GM12878 (cell line): ENCODE data around the gene MAGED4. TPM values are rescaled to one million over a fixed set of nuclear protein-coding genes. Genes with fewer than 3 reads are reported as not detected.
"Not testable (repeated sequence)": the region's sequence is repeated elsewhere in the genome, so short reads cannot be mapped to it uniquely, and the experiment has no call there.

ENCODE experiments used
- ATAC-seq: fragments of 200-7000 bp; cut with Tn5 transposase; 3 replicates; pipeline ENCODE4 v1.9.1; 2020; ENCODE audit warnings: mild to moderate bottlenecking, moderate library complexity
- Bru-seq: library from RNA; stranded (reverse); fragments of 400-500 nt; gene quantifications from one replicate; lab custom pipeline; 2021; lab: Mats Ljungman, UMichigan
- BruChase-seq, 2 experiments: library from RNA; stranded (reverse); fragments of 400-500 nt; gene quantifications; one replicate each; lab custom pipeline; 2021; lab: Mats Ljungman, UMichigan
- BruUV-seq: library from RNA; stranded (reverse); fragments of 400-500 nt; replicated peaks from 2 replicates; lab custom pipeline; 2021; lab: Mats Ljungman, UMichigan
- CTCF ChIA-PET: fragments of 300-600 bp; sonication (Branson Sonifier 250); formaldehyde crosslinking; extraction: SDS; loops from one replicate; lab custom pipeline; 2021; ENCODE audit warnings: inconsistent platforms; lab: Yijun Ruan, JAX
- POLR2A ChIA-PET: fragments of 350-600 bp; formaldehyde crosslinking; extraction: SDS; loops from one replicate; lab custom pipeline; 2021; ENCODE audit warnings: inconsistent platforms; lab: Charles Lee
- RAD21 ChIA-PET: fragments of 300-600 bp; sonication (Branson Sonifier 250); formaldehyde crosslinking; loops from one replicate; lab custom pipeline; 2023; ENCODE audit warnings: antibody characterized with exemption; ENCODE audit not compliant: unreplicated experiment; lab: Charles Lee
- SMC1A ChIA-PET: fragments of 300-600 bp; sonication (Branson Sonifier 250); formaldehyde crosslinking; loops from one replicate; lab custom pipeline; 2023; ENCODE audit not compliant: unreplicated experiment, uncharacterized antibody; lab: Charles Lee
- DNase-seq: peaks from one replicate; pipeline ENCODE4 v3.0.0-alpha.2; 2011; ENCODE audit warnings: low read depth, low spot score
- FAIRE-seq: peaks from 3 replicates; lab custom pipeline; 2011; peaks lifted over from hg19 to GRCh38; lab: Jason Lieb, UNC
- H2AFZ ChIP-seq: 2 replicates; pipeline ENCODE4 v1.6.0; 2011; ENCODE audit warnings: low read depth, low read length, control low read depth; ENCODE audit not compliant: control insufficient read depth
- H3K27ac ChIP-seq: 2 replicates; pipeline ENCODE4 v1.5.1; 2011; ENCODE audit warnings: control low read depth; ENCODE audit not compliant: control insufficient read depth, insufficient read depth
- H3K27me3 ChIP-seq, 2 experiments: replicated peaks in 1 of 2; 2 replicates each; pipeline versions ENCODE4 v1.6.0 to v1.6.1; 2011; ENCODE audit warnings: low read length in 1 of 2; ENCODE audit not compliant: control insufficient read depth in 2 of 2, insufficient read depth in 2 of 2
- H3K36me3 ChIP-seq, 2 experiments: 2 replicates each; pipeline ENCODE4 v1.5.1; 2011; ENCODE audit warnings: low read length in 1 of 2; ENCODE audit not compliant: control insufficient read depth in 2 of 2, insufficient read depth in 2 of 2
- H3K4me1 ChIP-seq: 2 replicates; pipeline ENCODE4 v1.6.1; 2011; ENCODE audit warnings: mild to moderate bottlenecking, low read length, moderate library complexity, mixed read lengths; ENCODE audit not compliant: control insufficient read depth, insufficient read depth
- H3K4me2 ChIP-seq: 2 replicates; pipeline ENCODE4 v1.6.0; 2011; ENCODE audit warnings: control low read depth; ENCODE audit not compliant: control insufficient read depth, insufficient read depth
- H3K4me3 ChIP-seq: fragments of 200-600 bp; sonication (generic); 2 replicates; pipeline ENCODE4 v1.5.1; 2016
- H3K79me2 ChIP-seq: 2 replicates; pipeline ENCODE4 v1.6.0; 2011; ENCODE audit warnings: low read length; ENCODE audit not compliant: control insufficient read depth, insufficient read depth
- H3K9ac ChIP-seq: 2 replicates; pipeline ENCODE4 v1.8.0; 2011; ENCODE audit warnings: low read length, control low read depth, mixed read lengths; ENCODE audit not compliant: control insufficient read depth, insufficient read depth
- H3K9me3 ChIP-seq: replicated peaks from 3 replicates; pipeline ENCODE4 v1.5.1; 2011; ENCODE audit warnings: mild to moderate bottlenecking, low read length; ENCODE audit not compliant: control insufficient read depth, insufficient read depth
- H4K20me1 ChIP-seq: 2 replicates; pipeline ENCODE4 v1.6.0; 2011; ENCODE audit not compliant: control insufficient read depth, insufficient read depth
- WGBS: methylation state at CpG from one replicate; pipeline ENCODE4 v1.1.6; 2016; ENCODE audit warnings: low lambda C conversion rate; ENCODE audit not compliant: insufficient replicate concordance, insufficient coverage; ENCODE audit errors: missing lambda C conversion rate; 5-methylcytosine and 5-hydroxymethylcytosine counted together
- in situ Hi-C: fragments of 300-500 bp; cut with MboI; formaldehyde crosslinking; loops from 9 replicates; pipeline ENCODE4 v1.14.3; 2018; ENCODE audit warnings: mixed read lengths
- intact Hi-C: fragments of 100-400 bp; cut with micrococcal nuclease; formaldehyde crosslinking; loops from one replicate; pipeline ENCODE4 v1.14.2; 2022; ENCODE audit not compliant: unreplicated experiment
- long read RNA-seq, 2 experiments: library from polyadenylated mRNA; unstranded; transcript quantifications; one replicate each; pipeline ENCODE4 v2.0.0, GENCODE V29; 2019 to 2020
- polyA minus RNA-seq, 3 experiments: library from RNA; depleted of rRNA, polyadenylated mRNA; stranded (reverse); fragments of >200 nt; gene quantifications; 2 replicates each; pipeline ENCODE4 v1.2.3, GENCODE V29; 2011
- polyA plus RNA-seq, 11 experiments: library from polyadenylated mRNA; depleted of rRNA in 4 of 11; unstranded in 6 of 11; stranded (reverse) in 5 of 11; fragments of >200 nt; fragmentation: Nextera tagmentation in 4 of 11; fragmentation: Illumina TruSeq in 1 of 11; extraction: Ambion mirVana in 4 of 11; extraction: Trizol in 1 of 11; gene quantifications; 1 replicate in 1 of 11; 2 replicates in 10 of 11; pipeline versions ENCODE4 v1.2.1 to v1.2.3, GENCODE V29; 2011 to 2016; ENCODE audit warnings: inconsistent platforms in 2 of 11, missing spikeins in 2 of 11, low read depth in 1 of 11
- total RNA-seq, 4 experiments: library from RNA; depleted of rRNA in 3 of 4; stranded (reverse); fragments of >200 nt in 3 of 4; fragmentation: Illumina TruSeq in 1 of 4; extraction: Trizol in 1 of 4; gene quantifications; 2 replicates each; pipeline versions ENCODE4 v1.2.1 to v1.2.3, GENCODE V29; 2013 to 2021

MAGED4 gene, protein sequence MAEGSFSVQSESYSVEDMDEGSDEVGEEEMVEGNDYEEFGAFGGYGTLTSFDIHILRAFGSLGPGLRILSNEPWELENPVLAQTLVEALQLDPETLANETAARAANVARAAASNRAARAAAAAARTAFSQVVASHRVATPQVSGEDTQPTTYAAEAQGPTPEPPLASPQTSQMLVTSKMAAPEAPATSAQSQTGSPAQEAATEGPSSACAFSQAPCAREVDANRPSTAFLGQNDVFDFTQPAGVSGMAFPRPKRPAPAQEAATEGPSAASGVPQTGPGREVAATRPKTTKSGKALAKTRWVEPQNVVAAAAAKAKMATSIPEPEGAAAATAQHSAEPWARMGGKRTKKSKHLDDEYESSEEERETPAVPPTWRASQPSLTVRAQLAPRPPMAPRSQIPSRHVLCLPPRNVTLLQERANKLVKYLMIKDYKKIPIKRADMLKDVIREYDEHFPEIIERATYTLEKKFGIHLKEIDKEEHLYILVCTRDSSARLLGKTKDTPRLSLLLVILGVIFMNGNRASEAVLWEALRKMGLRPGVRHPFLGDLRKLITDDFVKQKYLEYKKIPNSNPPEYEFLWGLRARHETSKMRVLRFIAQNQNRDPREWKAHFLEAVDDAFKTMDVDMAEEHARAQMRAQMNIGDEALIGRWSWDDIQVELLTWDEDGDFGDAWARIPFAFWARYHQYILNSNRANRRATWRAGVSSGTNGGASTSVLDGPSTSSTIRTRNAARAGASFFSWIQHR
- not detected in 2 replicates for total RNA-seq (2013; cell fraction: nucleolus; rRNA removed)
- total RNA-seq (2014; rRNA removed) (not detected in 2 replicates), total RNA-seq (2014; rRNA removed; fragmentation: Illumina TruSeq; extraction: Trizol) (not detected in 2 replicates), total RNA-seq (2021) (not detected in 2 replicates), polyA plus RNA-seq (2011; rRNA removed) (not detected in 2 replicates), polyA plus RNA-seq (2014; fragmentation: Illumina TruSeq; extraction: Trizol) (not detected in 2 replicates), polyA plus RNA-seq (2014; fragmentation: Nextera tagmentation; extraction: Ambion mirVana) (not detected), polyA plus RNA-seq (2014; rRNA removed) (not detected in 2 replicates), polyA plus RNA-seq (2016; fragmentation: Nextera tagmentation; extraction: Ambion mirVana) (not detected), polyA minus RNA-seq (2011; rRNA and poly(A)+ RNA removed) (not detected in 2 replicates), Bru-seq, nascent RNA (not detected), BruChase-seq, experiment 1, labeled RNA remaining after a 6-hour chase (not detected), BruChase-seq, experiment 2, labeled RNA remaining after a 2-hour chase (not detected)
- polyA plus RNA-seq (2011; ENCODE audit: low read depth): not detected
- not detected in 2 replicates for polyA plus RNA-seq (2011; cell fraction: cytosol; rRNA removed)
- polyA plus RNA-seq (2011; cell fraction: nucleus; rRNA removed): 0.04 and 0.09 TPM in 2 replicates
- not detected in 2 replicates for polyA plus RNA-seq (2012)
- not detected in 2 replicates for polyA minus RNA-seq (2011; cell fraction: cytosol; rRNA and poly(A)+ RNA removed)
- polyA minus RNA-seq (2011; cell fraction: nucleus; rRNA and poly(A)+ RNA removed): not detected in 2 replicates
- long read RNA-seq, experiment 1: 0 reads
- long read RNA-seq, experiment 2: 0 reads

DNA sequence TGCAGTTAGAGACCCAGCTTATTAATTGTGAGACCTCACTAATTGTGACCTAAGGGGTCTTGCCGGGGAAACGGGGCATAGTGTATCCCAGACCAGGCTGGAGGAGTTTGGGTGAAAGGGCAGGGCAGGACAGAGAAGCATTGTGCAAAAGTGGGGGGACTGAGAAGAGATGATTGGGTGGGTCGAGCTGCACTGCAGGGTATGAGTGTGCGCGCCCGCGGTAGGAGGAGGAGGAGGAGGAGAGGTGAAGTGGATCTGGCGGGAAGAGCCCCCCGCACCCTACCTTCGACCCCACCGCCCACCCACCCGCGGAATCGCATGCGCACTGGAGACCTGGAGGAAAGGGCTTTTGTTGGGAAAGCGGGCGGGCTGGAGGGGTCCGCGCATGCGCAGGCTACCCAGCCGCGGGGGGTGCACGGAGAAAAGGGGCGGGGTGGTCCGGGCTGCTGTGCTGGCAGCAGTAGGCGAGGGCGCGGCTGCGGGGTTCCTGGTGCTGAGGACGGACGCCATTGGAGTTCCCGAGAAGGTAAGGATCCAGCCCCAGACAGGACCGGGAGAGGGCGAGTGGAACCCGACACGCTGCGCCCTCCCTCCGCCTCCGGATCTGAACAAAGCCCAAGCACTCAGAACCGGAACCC lies at the start of gene MAGED4:
Gene MAGED4, plus strand, starts transcription at position 449 of the 638 bp plus-strand sequence. CDS start 1,035 bp downstream, outside the sequence.
- H3K4me2 ChIP-seq, H4K20me1 ChIP-seq, H3K79me2 ChIP-seq, POLR2A ChIA-PET, DNase-seq, H3K9ac ChIP-seq, BruUV-seq, H3K4me1 ChIP-seq, ATAC-seq, H3K4me3 ChIP-seq, CTCF ChIA-PET, H3K36me3 ChIP-seq, intact Hi-C loops, H3K9me3 ChIP-seq, FAIRE-seq, RAD21 ChIA-PET, SMC1A ChIA-PET, H3K27me3 ChIP-seq, H2AFZ ChIP-seq, in situ Hi-C loops, H3K27ac ChIP-seq: not testable (repeated sequence)
- WGBS: no CpG with 5 or more reads among the region's 40 CpGs
